DMS53 (cell line): ENCODE data around the gene MMP24OS.

Source experiments
- DNase-seq: peaks from one replicate; lab custom pipeline; 2025; lab: John Stamatoyannopoulos, UW

MMP24OS gene

GRCh38 chr20:35291654-35292503 lies 14.0 kb upstream of the MMP24OS start, which contains the start of gene FAM83C:
Gene FAM83C (minus strand): TSS chr20:35292425. CDS start chr20:35292304, 121 bp downstream.
- DNase-seq = no peak

GRCh38 chr20:35290887-35291417 lies 13.0 kb upstream of the MMP24OS start:
- DNase-seq = no peak

- DNase-seq = no peak
Observed at GRCh38 chr20:35290186-35290886, 12.4 kb upstream of the MMP24OS start.

- no peak for DNase-seq
Observed at GRCh38 chr20:35288325-35289060, 10.6 kb upstream of the MMP24OS start.

GRCh38 chr20:35287509-35288324 lies 9.8 kb upstream of the MMP24OS start:
- DNase-seq = no peak

GRCh38 chr20:35286899-35287508 lies 9.1 kb upstream of the MMP24OS start:
- DNase-seq = no peak

- DNase-seq = peak; percentile 67
Observed at GRCh38 chr20:35286077-35286898, 8.4 kb upstream of the MMP24OS start.

- peak; percentile 73 for DNase-seq
Observed at GRCh38 chr20:35285806-35286076, 7.8 kb upstream of the MMP24OS start.

GRCh38 chr20:35284992-35285805 lies 7.3 kb upstream of the MMP24OS start:
- DNase-seq = peak; percentile 69

GRCh38 chr20:35284267-35284991 lies 6.5 kb upstream of the MMP24OS start, which contains the start of gene EIF6:
Gene EIF6 (minus strand): TSS chr20:35284772. CDS start chr20:35284487, 285 bp downstream.
- peak; percentile 96 for DNase-seq

- DNase-seq = peak; percentile 56
Observed at GRCh38 chr20:35283441-35284266, 5.7 kb upstream of the MMP24OS start.

- DNase-seq = no peak
Observed at GRCh38 chr20:35281506-35282101, 3.7 kb upstream of the MMP24OS start.

- DNase-seq = no peak
Observed at GRCh38 chr20:35280523-35280922, 2.6 kb upstream of the MMP24OS start.

GRCh38 chr20:35279533-35280174 lies 1.7 kb upstream of the MMP24OS start:
- no peak for DNase-seq

GRCh38 chr20:35279040-35279439 lies 1.1 kb upstream of the MMP24OS start:
- peak; percentile 31 for DNase-seq

- no peak for DNase-seq
Observed at GRCh38 chr20:35277127-35277526, 795 bp downstream of the MMP24OS start.

- DNase-seq = no peak
Observed at GRCh38 chr20:35276408-35276807, 1.5 kb downstream of the MMP24OS start.
